Keratinocyte (primary cell): Measurements from ENCODE around the gene ADAMTSL1. TPM values are rescaled to one million over a fixed set of nuclear protein-coding genes. Genes with fewer than 3 reads are reported as not detected.

Experiments
- DNase-seq: peaks from one replicate; pipeline ENCODE4 v3.0.0-alpha.2; 2011; ENCODE audit warnings: low read depth, missing footprints, low spot score
- FAIRE-seq: peaks from 2 replicates; lab custom pipeline; 2011; peaks lifted over from hg19 to GRCh38; lab: Jason Lieb, UNC
- H2AFZ ChIP-seq: 2 replicates; pipeline ENCODE4 v1.6.0; 2012; ENCODE audit warnings: low read length, control low read depth, inconsistent platforms; ENCODE audit not compliant: control insufficient read depth
- H3K27ac ChIP-seq: 2 replicates; pipeline ENCODE4 v1.5.1; 2011; ENCODE audit warnings: low read length; ENCODE audit not compliant: control insufficient read depth, insufficient read depth
- H3K27me3 ChIP-seq: 3 replicates; pipeline ENCODE4 v1.6.0; 2011; ENCODE audit warnings: low read length; ENCODE audit not compliant: control insufficient read depth, insufficient read depth; ENCODE audit errors: extremely low read depth
- H3K36me3 ChIP-seq, 2 experiments: 2 replicates in 1 of 2; 3 replicates in 1 of 2; pipeline ENCODE4 v1.5.1; 2011; ENCODE audit warnings: low read length in 2 of 2, mild to moderate bottlenecking in 1 of 2; ENCODE audit not compliant: control insufficient read depth in 2 of 2, insufficient read depth in 2 of 2; ENCODE audit errors: extremely low read depth in 1 of 2
- H3K4me1 ChIP-seq: 3 replicates; pipeline ENCODE4 v1.5.1; 2011; ENCODE audit warnings: low read length; ENCODE audit not compliant: control insufficient read depth, insufficient read depth; ENCODE audit errors: extremely low read depth
- H3K4me2 ChIP-seq: 3 replicates; pipeline ENCODE4 v1.6.0; 2011; ENCODE audit warnings: low read depth, low read length; ENCODE audit not compliant: control insufficient read depth, insufficient read depth; ENCODE audit errors: extremely low read depth
- H3K4me3 ChIP-seq, 3 experiments: fragments of 200-600 bp in 1 of 3; sonication (generic) in 1 of 3; 2 replicates in 2 of 3; 3 replicates in 1 of 3; pipeline ENCODE4 v1.5.1; 2011 to 2016; ENCODE audit warnings: low read length in 3 of 3, mild to moderate bottlenecking in 3 of 3, control low read depth in 2 of 3, inconsistent platforms in 1 of 3, low read depth in 1 of 3, mixed read lengths in 1 of 3, mixed run types in 1 of 3, moderate library complexity in 1 of 3; ENCODE audit not compliant: control insufficient read depth in 2 of 3, insufficient read depth in 2 of 3; ENCODE audit errors: extremely low read depth in 1 of 3
- H3K79me2 ChIP-seq: 2 replicates; pipeline ENCODE4 v1.6.0; 2012; ENCODE audit warnings: low read length; ENCODE audit not compliant: control insufficient read depth, insufficient read depth
- H3K9ac ChIP-seq: 3 replicates; pipeline ENCODE4 v1.6.0; 2011; ENCODE audit warnings: low read length; ENCODE audit not compliant: control insufficient read depth, insufficient read depth; ENCODE audit errors: extremely low read depth
- H3K9me1 ChIP-seq: 3 replicates; pipeline ENCODE4 v1.6.0; 2011; ENCODE audit warnings: low read length; ENCODE audit not compliant: control insufficient read depth, insufficient read depth; ENCODE audit errors: extremely low read depth
- H3K9me3 ChIP-seq: 2 replicates; pipeline ENCODE4 v1.5.1; 2012; ENCODE audit warnings: low read depth, low read length; ENCODE audit not compliant: control insufficient read depth
- H4K20me1 ChIP-seq: 3 replicates; pipeline ENCODE4 v1.6.0; 2011; ENCODE audit warnings: low read length; ENCODE audit not compliant: control insufficient read depth, insufficient read depth; ENCODE audit errors: extremely low read depth
- CTCF ChIP-seq, 3 experiments: IDR thresholded peaks in 1 of 3; conservative IDR thresholded peaks in 1 of 3; optimal IDR thresholded peaks in 1 of 3; 2 replicates in 2 of 3; 3 replicates in 1 of 3; pipeline versions ENCODE3 to v1.5.1; 2011; ENCODE audit warnings: low read length in 3 of 3, mild to moderate bottlenecking in 3 of 3, moderate library complexity in 2 of 3, control low read depth in 1 of 3, inconsistent platforms in 1 of 3; ENCODE audit not compliant: insufficient read depth in 2 of 3; ENCODE audit errors: extremely low read depth in 1 of 3
- EZH2 ChIP-seq: IDR thresholded peaks from one replicate; pipeline ENCODE4 v1.6.1; 2012; ENCODE audit warnings: inconsistent platforms, mild to moderate bottlenecking, low read length, moderate library complexity
- dilution Hi-C: fragments of 300-500 bp; cut with MboI; formaldehyde crosslinking; loops from one replicate; pipeline ENCODE4 v1.7.0; 2020; ENCODE audit warnings: low sequenced_read_pairs; ENCODE audit not compliant: extremely low pct_ligation_motif_present
- polyA plus RNA-seq, 5 experiments: library from polyadenylated mRNA; depleted of rRNA in 3 of 5; stranded (reverse) in 3 of 5; stranded (forward) in 1 of 5; unstranded in 1 of 5; fragments of >200 nt; gene quantifications; 1 replicate in 1 of 5; 2 replicates in 3 of 5; 3 replicates in 1 of 5; pipeline versions ENCODE4 v1.2.1 to v1.2.3, GENCODE V29; 2011 to 2012; ENCODE audit warnings: missing spikeins in 2 of 5, low read depth in 1 of 5, low replicate concordance in 1 of 5

Gene ADAMTSL1
- polyA plus RNA-seq, 1 donor (not counting 4 experiments of a cell fraction or from before 2014, with no cell fraction given) = 1.1 TPM

- TF ChIP-seq EZH2 (no peak), CTCF (optimal IDR thresholded peaks at IDR 0.05 in 1 of 3, IDR thresholded peaks at IDR 0.05 in 1 of 3, conservative IDR thresholded peaks at IDR 0.05 in 1 of 3; ENCODE audit: extremely low read depth in 1 of 3, insufficient read depth in 2 of 3, low read length in 3 of 3) (no peak)
- Histone ChIP-seq H3K9me1 (no peaks in the 10 kb centered on the region), H4K20me1 (no peaks in the 10 kb centered on the region), H3K27me3 (no peaks in the 10 kb centered on the region), H3K9ac (no peak overlapping the region), H3K4me3 (no peak overlapping the region), H3K27ac (no peak overlapping the region), H3K9me3 (no peaks in the 10 kb centered on the region), H3K79me2 (no peaks in the 10 kb centered on the region), H3K36me3 (no peaks in the 10 kb centered on the region), H3K4me1 (no peaks in the 10 kb centered on the region), H2AFZ (no peak overlapping the region), H3K4me2 (no peak overlapping the region)
- no peak for DNase-seq
- no peak for FAIRE-seq
- dilution Hi-C loops = no loop called here
These were observed 274.3 kb downstream of the ADAMTSL1 start for GRCh38 chr9:18748251-18748701.

- FAIRE-seq = no peak
- H4K20me1 ChIP-seq = no peaks in the 10 kb centered on the region
- no peaks in the 10 kb centered on the region for H3K36me3 ChIP-seq
- DNase-seq = no peak
- no peak overlapping the region for H3K9ac ChIP-seq
- H3K9me3 ChIP-seq = no peaks in the 10 kb centered on the region
- H2AFZ ChIP-seq = no peak overlapping the region
- no peaks in the 10 kb centered on the region for H3K79me2 ChIP-seq
- H3K27me3 ChIP-seq = no peaks in the 10 kb centered on the region
- no peaks in the 10 kb centered on the region for H3K4me1 ChIP-seq
- H3K4me3 ChIP-seq = no peak overlapping the region
- no peak overlapping the region for H3K27ac ChIP-seq
- H3K9me1 ChIP-seq = no peaks in the 10 kb centered on the region
- dilution Hi-C loops = no loop called here
- TF ChIP-seq CTCF (optimal IDR thresholded peaks at IDR 0.05 in 1 of 3, IDR thresholded peaks at IDR 0.05 in 1 of 3, conservative IDR thresholded peaks at IDR 0.05 in 1 of 3; ENCODE audit: extremely low read depth in 1 of 3, insufficient read depth in 2 of 3, low read length in 3 of 3) (no peak), EZH2 (no peak)
- H3K4me2 ChIP-seq = no peak overlapping the region
These were observed 275.8 kb downstream of the ADAMTSL1 start for GRCh38 chr9:18749711-18750110.
